GM23338 (cell line): ENCODE measurements around the gene SLC35D3. TPM values are rescaled to one million over a fixed set of nuclear protein-coding genes. Genes with fewer than 3 reads are reported as not detected.

Experiments used
- ATAC-seq: fragments of 200-7000 bp; cut with Tn5 transposase; 3 replicates; pipeline ENCODE4 v1.9.1; 2020
- DNase-seq: peaks from one replicate; pipeline ENCODE4 v3.0.0-alpha.2; 2015; ENCODE audit warnings: low spot score
- H2AFZ ChIP-seq: fragments of 200-600 bp; sonication (generic); 2 replicates; pipeline ENCODE4 v1.8.0; 2016; ENCODE audit warnings: antibody characterized with exemption, mild to moderate bottlenecking, moderate library complexity
- H3F3A ChIP-seq: fragments of 200-600 bp; sonication (generic); replicated peaks from 2 replicates; pipeline ENCODE4 v1.8.0; 2017; ENCODE audit warnings: antibody characterized with exemption, mixed run types, low read depth
- H3K27ac ChIP-seq: fragments of 200-600 bp; sonication (generic); 2 replicates; pipeline ENCODE4 v1.6.1; 2016; ENCODE audit warnings: low read depth
- H3K27me3 ChIP-seq: fragments of 200-600 bp; sonication (generic); 2 replicates; pipeline ENCODE4 v1.8.0; 2016; ENCODE audit warnings: mild to moderate bottlenecking, mixed run types, moderate library complexity; ENCODE audit not compliant: insufficient read depth
- H3K36me3 ChIP-seq: fragments of 200-600 bp; sonication (generic); 2 replicates; pipeline ENCODE4 v1.8.0; 2016; ENCODE audit warnings: mild to moderate bottlenecking; ENCODE audit not compliant: insufficient read depth
- H3K4me1 ChIP-seq: fragments of 200-600 bp; sonication (generic); 2 replicates; pipeline ENCODE4 v1.8.0; 2016; ENCODE audit warnings: mild to moderate bottlenecking, moderate library complexity; ENCODE audit not compliant: insufficient read depth
- H3K4me2 ChIP-seq: fragments of 200-600 bp; sonication (generic); 2 replicates; pipeline ENCODE4 v1.7.1; 2017; ENCODE audit warnings: mixed run types
- H3K4me3 ChIP-seq: fragments of 200-600 bp; sonication (generic); 2 replicates; pipeline ENCODE4 v1.6.1; 2016; ENCODE audit warnings: mixed run types
- H3K79me2 ChIP-seq: fragments of 200-600 bp; sonication (generic); replicated peaks from 2 replicates; pipeline ENCODE4 v1.8.0; 2017; ENCODE audit warnings: mild to moderate bottlenecking; ENCODE audit not compliant: insufficient read depth
- H3K9me2 ChIP-seq: fragments of 200-600 bp; sonication (generic); 2 replicates; pipeline ENCODE4 v1.8.0; 2017; ENCODE audit not compliant: insufficient read depth
- H4K20me1 ChIP-seq: fragments of 200-600 bp; sonication (generic); replicated peaks from 2 replicates; pipeline ENCODE4 v1.8.0; 2017; ENCODE audit warnings: mild to moderate bottlenecking; ENCODE audit not compliant: insufficient read depth
- H3K27ac Mint-ChIP-seq: 2 replicates; pipeline ENCODE4 v1.8.0; 2020; ENCODE audit warnings: inconsistent platforms, mild to moderate bottlenecking, moderate library complexity, mixed read lengths
- H3K27me3 Mint-ChIP-seq: 3 replicates; pipeline ENCODE4 v1.8.0; 2022; ENCODE audit warnings: low read depth, mild to moderate bottlenecking, moderate library complexity, mixed read lengths, inconsistent platforms; ENCODE audit not compliant: insufficient read depth, poor library complexity
- H3K36me3 Mint-ChIP-seq: 3 replicates; pipeline ENCODE4 v1.8.0; 2021; ENCODE audit warnings: low read depth, mild to moderate bottlenecking, inconsistent platforms, moderate library complexity, mixed read lengths
- H3K4me1 Mint-ChIP-seq: 3 replicates; pipeline ENCODE4 v1.8.0; 2020; ENCODE audit warnings: mild to moderate bottlenecking, inconsistent platforms, mixed read lengths
- H3K4me3 Mint-ChIP-seq: 3 replicates; pipeline ENCODE4 v1.8.0; 2021; ENCODE audit warnings: moderate library complexity, mild to moderate bottlenecking, inconsistent platforms, mixed read lengths
- H3K9me3 Mint-ChIP-seq: 3 replicates; pipeline ENCODE4 v1.8.0; 2020; ENCODE audit warnings: moderate library complexity, mild to moderate bottlenecking, inconsistent platforms, mixed read lengths
- CREB1 ChIP-seq: fragments of 250-450 bp; sonication (Bioruptor Pico); IDR thresholded peaks from 2 replicates; pipeline ENCODE4 v1.5.0; 2020; ENCODE audit warnings: low read depth, mild to moderate bottlenecking, moderate library complexity
- CTCF ChIP-seq, 2 experiments: fragments of 200-600 bp in 1 of 2; sonication (generic) in 1 of 2; conservative IDR thresholded peaks; 2 replicates each; pipeline versions ENCODE4 v1.5.1 to v1.6.1; 2016 to 2017; ENCODE audit warnings: antibody characterized with exemption in 2 of 2, low read depth in 2 of 2, mild to moderate bottlenecking in 2 of 2, moderate library complexity in 1 of 2
- ETS1 ChIP-seq: IDR thresholded peaks from 2 replicates; pipeline ENCODE4 v1.6.1; 2016; ENCODE audit warnings: antibody characterized with exemption
- EZH2 ChIP-seq: fragments of 200-600 bp; sonication (generic); IDR thresholded peaks from one replicate; pipeline ENCODE4 v1.8.0; 2017; ENCODE audit warnings: antibody characterized with exemption, mild to moderate bottlenecking, low read depth; ENCODE audit not compliant: unreplicated experiment
- EZH2phosphoT487 ChIP-seq: fragments of 200-600 bp; sonication (generic); IDR thresholded peaks from one replicate; pipeline ENCODE4 v1.8.1; 2018; ENCODE audit warnings: antibody characterized with exemption; ENCODE audit not compliant: unreplicated experiment
- JUNB ChIP-seq: IDR thresholded peaks from one replicate; pipeline ENCODE4 v1.6.1; 2016; ENCODE audit warnings: antibody characterized with exemption; ENCODE audit not compliant: unreplicated experiment
- NANOG ChIP-seq: IDR thresholded peaks from 2 replicates; pipeline ENCODE4 v1.6.1; 2016; ENCODE audit warnings: antibody characterized with exemption, borderline replicate concordance
- POLR2AphosphoS5 ChIP-seq: IDR thresholded peaks from 2 replicates; pipeline ENCODE4 v1.6.1; 2016; ENCODE audit warnings: antibody characterized with exemption, low read depth
- REST ChIP-seq: IDR thresholded peaks from one replicate; pipeline ENCODE4 v1.6.1; 2018; ENCODE audit warnings: antibody characterized with exemption; ENCODE audit not compliant: unreplicated experiment
- STAT1 ChIP-seq: IDR thresholded peaks from one replicate; pipeline ENCODE4 v1.6.1; 2016; ENCODE audit warnings: antibody characterized with exemption; ENCODE audit not compliant: unreplicated experiment
- ZNF114 ChIP-seq: fragments of 250-450 bp; sonication (Bioruptor Pico); IDR thresholded peaks from 2 replicates; pipeline ENCODE4 v1.5.0; 2020; ENCODE audit warnings: mild to moderate bottlenecking, moderate library complexity
- ZNF331 ChIP-seq: fragments of 250-450 bp; sonication (Bioruptor Pico); IDR thresholded peaks from 2 replicates; pipeline ENCODE4 v1.5.0; 2020; ENCODE audit warnings: low read depth, mild to moderate bottlenecking, moderate library complexity
- ZNF462 ChIP-seq: fragments of 250-450 bp; sonication (Bioruptor Pico); IDR thresholded peaks from 2 replicates; pipeline ENCODE4 v1.5.0; 2020; ENCODE audit warnings: mild to moderate bottlenecking, moderate library complexity
- polyA plus RNA-seq: library from polyadenylated mRNA; unstranded; fragments of >200 nt; fragmentation: Nextera tagmentation; extraction: Ambion mirVana; gene quantifications from 2 replicates; pipeline ENCODE4 v1.2.1, GENCODE V29; 2016
- total RNA-seq: library from RNA; depleted of rRNA; stranded (reverse); fragments of >200 nt; shearing (Covaris generic); gene quantifications from 2 replicates; pipeline ENCODE4 v1.2.3, GENCODE V29; 2014

SLC35D3 gene
- total and polyA plus RNA-seq, 2 experiments from 2014 or later = 0.59 to 1.6 TPM

- H2AFZ ChIP-seq = no peak overlapping the region
- Mint-ChIP-seq H3K27me3 (no peaks in the 10 kb centered on the region), H3K9me3 (no peaks in the 10 kb centered on the region; the same call in 2 of the 3 replicates), H3K4me1 (no peaks in the 10 kb centered on the region), H3K4me3 (no peak overlapping the region), H3K36me3 (peaks cover 21% of the 10 kb centered on the region), H3K27ac (peak overlapping the region; percentile 54; the same call in 1 of the 2 replicates)
- H3K27ac ChIP-seq = no peak overlapping the region
- no peaks in the 10 kb centered on the region for H3K79me2 ChIP-seq
- TF ChIP-seq CREB1 (CRISPR knock-in tag) = no peak
- TF ChIP-seq EZH2 = no peak
- TF ChIP-seq JUNB = no peak
- TF ChIP-seq ZNF331 = no peak
- TF ChIP-seq STAT1 = no peak
- TF ChIP-seq ZNF114 = no peak
- TF ChIP-seq ETS1 = no peak
- TF ChIP-seq POLR2AphosphoS5 = no peak
- no peak for TF ChIP-seq NANOG
- no peak for TF ChIP-seq REST
- no peak for TF ChIP-seq ZNF462
- no peak for TF ChIP-seq EZH2phosphoT487
- TF ChIP-seq CTCF (conservative IDR thresholded peaks at IDR 0.05; ENCODE audit: low read depth in 2 of 2) = no peak
- H3K27me3 ChIP-seq = no peaks in the 10 kb centered on the region
- peaks cover 10% of the 10 kb centered on the region; the same call in 1 of the 2 replicates for H3K36me3 ChIP-seq
- DNase-seq (no peak), ATAC-seq (no peak)
- H4K20me1 ChIP-seq = peaks cover 5% of the 10 kb centered on the region
- H3K4me3 ChIP-seq = no peak overlapping the region
- H3F3A ChIP-seq = no peaks in the 10 kb centered on the region
- no peaks in the 10 kb centered on the region for H3K9me2 ChIP-seq
- H3K4me2 ChIP-seq = no peak overlapping the region
- no peaks in the 10 kb centered on the region for H3K4me1 ChIP-seq
Measured at GRCh38 chr6:136901212-136901784, 20.8 kb upstream of the SLC35D3 start.
